OCI-LY3 (cell line): Measurements from ENCODE around the gene RRP9.

Experiments
- H2AFZ ChIP-seq: fragments of 200-600, 300-600 bp; shearing (Covaris generic); 2 replicates; pipeline ENCODE4 v1.6.0; 2014; ENCODE audit warnings: antibody characterized with exemption, low read depth, low read length
- H3K27ac ChIP-seq: fragments of 200-600, 300-600 bp; sonication (generic); 2 replicates; pipeline ENCODE4 v1.5.1; 2014; ENCODE audit warnings: mild to moderate bottlenecking, low read length, moderate library complexity, mixed read lengths
- H3K27me3 ChIP-seq: fragments of 200-600, 300-600 bp; sonication (generic); 2 replicates; pipeline ENCODE4 v1.6.1; 2014; ENCODE audit warnings: low read depth, low read length, mixed read lengths
- H3K36me3 ChIP-seq: fragments of 200-600, 300-600 bp; sonication (generic); replicated peaks from 2 replicates; pipeline ENCODE3; 2014; ENCODE audit warnings: low read depth, low read length, mixed read lengths
- H3K4me1 ChIP-seq: fragments of 300-600, 200-600 bp; sonication (generic); 2 replicates; pipeline ENCODE4 v1.6.1; 2014; ENCODE audit warnings: low read length, mixed read lengths
- H3K4me2 ChIP-seq: fragments of 200-600, 300-600 bp; sonication (generic); 2 replicates; pipeline ENCODE4 v1.6.1; 2014; ENCODE audit warnings: low read length, mixed read lengths
- H3K4me3 ChIP-seq: fragments of 300-600, 200-600 bp; sonication (generic); 2 replicates; pipeline ENCODE4 v1.5.1; 2014; ENCODE audit warnings: antibody characterized with exemption, mild to moderate bottlenecking, low read length, moderate library complexity
- H3K79me2 ChIP-seq: fragments of 300-600, 200-600 bp; shearing (Covaris generic); 2 replicates; pipeline ENCODE4 v1.6.1; 2014; ENCODE audit warnings: mild to moderate bottlenecking, low read length, mixed read lengths
- H3K9ac ChIP-seq: fragments of 300-600, 200-600 bp; shearing (Covaris generic); 2 replicates; pipeline ENCODE4 v1.6.0; 2014; ENCODE audit warnings: mild to moderate bottlenecking, low read length, moderate library complexity
- H3K9me3 ChIP-seq: fragments of 200-600, 300-600 bp; shearing (Covaris generic); 2 replicates; pipeline ENCODE4 v1.6.1; 2014; ENCODE audit warnings: low read length, mixed read lengths; ENCODE audit not compliant: insufficient read depth
- H4K20me1 ChIP-seq: fragments of 200-600, 300-600 bp; sonication (generic); 2 replicates; pipeline ENCODE4 v1.6.1; 2016; ENCODE audit warnings: low read length, mixed read lengths; ENCODE audit not compliant: insufficient read depth
- CTCF ChIP-seq: fragments of 200-600, 300-600 bp; sonication (generic); IDR thresholded peaks from 2 replicates; pipeline ENCODE4 v1.5.1; 2014; ENCODE audit warnings: antibody characterized with exemption, low read length, low read depth
- EZH2phosphoT487 ChIP-seq: fragments of 200-600 bp; shearing (Covaris generic); IDR thresholded peaks from 2 replicates; pipeline ENCODE4 v1.6.1; 2018; ENCODE audit warnings: antibody characterized with exemption, mixed run types, low read depth

Gene RRP9

GRCh38 chr3:51953445-51953844 lies 11.7 kb upstream of the RRP9 start:
- Histone ChIP-seq H3K9ac (no peak overlapping the region), H4K20me1 (no peaks in the 10 kb centered on the region), H2AFZ (peak overlapping the region; percentile 3; the same call in 1 of the 2 replicates), H3K4me2 (peak overlapping the region; percentile 1; the same call in 1 of the 2 replicates), H3K4me1 (peaks cover 8% of the 10 kb centered on the region; the same call in 1 of the 2 replicates), H3K79me2 (no peaks in the 10 kb centered on the region), H3K36me3 (no peaks in the 10 kb centered on the region), H3K27me3 (no peaks in the 10 kb centered on the region), H3K9me3 (no peaks in the 10 kb centered on the region), H3K27ac (no peak overlapping the region), H3K4me3 (no peak overlapping the region)
- TF ChIP-seq EZH2phosphoT487 (no peak), CTCF (no peak)

GRCh38 chr3:51950899-51951298 lies 9.2 kb upstream of the RRP9 start:
- Histone ChIP-seq H2AFZ (no peak overlapping the region), H3K27me3 (no peaks in the 10 kb centered on the region), H3K4me2 (no peak overlapping the region), H3K4me3 (no peak overlapping the region), H4K20me1 (no peaks in the 10 kb centered on the region), H3K9me3 (no peaks in the 10 kb centered on the region), H3K9ac (no peak overlapping the region), H3K4me1 (peaks cover 8% of the 10 kb centered on the region; the same call in 1 of the 2 replicates), H3K27ac (no peak overlapping the region), H3K36me3 (no peaks in the 10 kb centered on the region), H3K79me2 (no peaks in the 10 kb centered on the region)
- TF ChIP-seq EZH2phosphoT487 (no peak), CTCF (no peak)

DNA sequence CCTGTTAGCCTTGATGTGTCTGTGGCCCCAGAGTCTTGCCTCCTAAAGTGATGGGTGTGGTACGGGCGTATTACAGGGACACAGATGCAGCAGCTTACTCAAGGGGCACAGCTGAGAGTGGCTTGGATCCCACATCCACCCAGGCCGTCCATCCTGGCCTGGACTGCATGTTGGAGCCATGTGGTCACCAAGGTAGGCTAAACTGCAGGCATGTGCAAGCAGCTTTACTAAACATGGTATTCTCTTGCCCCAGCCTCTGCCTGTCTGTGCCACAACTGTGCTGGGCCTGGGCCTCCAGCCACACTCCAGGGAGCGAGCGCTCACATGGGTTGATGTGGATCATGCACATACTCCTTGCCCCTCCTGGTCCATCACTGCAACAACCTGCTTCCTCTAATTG lies 7.4 kb upstream of the RRP9 start:
- no peak overlapping the region for H3K4me3 ChIP-seq
- no peaks in the 10 kb centered on the region for H3K36me3 ChIP-seq
- no peak overlapping the region for H3K27ac ChIP-seq
- H2AFZ ChIP-seq = no peak overlapping the region
- no peak overlapping the region for H3K9ac ChIP-seq
- peaks cover 8% of the 10 kb centered on the region; the same call in 1 of the 2 replicates for H3K4me1 ChIP-seq
- H3K4me2 ChIP-seq = no peak overlapping the region
- no peaks in the 10 kb centered on the region for H3K27me3 ChIP-seq
- TF ChIP-seq CTCF = no peak
- TF ChIP-seq EZH2phosphoT487 = no peak
- no peaks in the 10 kb centered on the region for H3K9me3 ChIP-seq
- no peaks in the 10 kb centered on the region for H4K20me1 ChIP-seq
- H3K79me2 ChIP-seq = no peaks in the 10 kb centered on the region

DNA sequence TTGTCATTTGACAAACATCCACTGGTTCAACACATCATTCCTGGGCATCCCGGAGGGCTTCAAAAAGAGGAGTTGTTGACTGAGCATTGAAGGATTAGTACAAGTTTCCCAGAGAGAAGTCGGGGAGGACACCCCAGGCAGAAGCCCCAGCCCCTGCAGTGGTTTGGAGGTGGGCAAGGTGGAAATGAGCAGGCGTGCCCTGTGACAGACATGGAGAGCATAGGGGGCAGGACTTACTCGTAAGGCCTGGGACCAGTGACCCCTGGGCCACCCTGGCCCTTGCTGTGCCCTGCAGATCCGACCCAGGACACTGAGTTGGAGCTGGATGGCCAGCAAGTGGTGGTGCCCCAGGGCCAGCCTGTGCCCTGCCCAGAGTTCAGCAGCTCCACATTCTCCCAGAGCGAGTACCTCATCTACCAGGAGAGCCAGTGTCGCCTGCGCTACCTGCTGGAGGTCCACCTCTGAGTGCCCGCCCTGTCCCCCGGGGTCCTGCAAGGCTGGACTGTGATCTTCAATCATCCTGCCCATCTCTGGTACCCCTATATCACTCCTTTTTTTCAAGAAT lies 6.4 kb upstream of the RRP9 start:
- no peaks in the 10 kb centered on the region for H3K79me2 ChIP-seq
- H3K4me2 ChIP-seq = no peak overlapping the region
- no peaks in the 10 kb centered on the region for H3K9me3 ChIP-seq
- H3K4me1 ChIP-seq = peaks cover 2% of the 10 kb centered on the region
- no peak overlapping the region for H3K4me3 ChIP-seq
- no peaks in the 10 kb centered on the region for H4K20me1 ChIP-seq
- TF ChIP-seq CTCF (no peak), EZH2phosphoT487 (no peak)
- H2AFZ ChIP-seq = no peak overlapping the region
- no peak overlapping the region for H3K27ac ChIP-seq
- no peak overlapping the region for H3K9ac ChIP-seq
- H3K36me3 ChIP-seq = no peaks in the 10 kb centered on the region
- no peaks in the 10 kb centered on the region for H3K27me3 ChIP-seq
